GM23338 (cell line): ENCODE results near the gene GPR176. TPM values are rescaled to one million over a fixed set of nuclear protein-coding genes. Genes with fewer than 3 reads are reported as not detected.

Experiments
- ATAC-seq: fragments of 200-7000 bp; cut with Tn5 transposase; 3 replicates; pipeline ENCODE4 v1.9.1; 2020
- DNase-seq: peaks from one replicate; pipeline ENCODE4 v3.0.0-alpha.2; 2015; ENCODE audit warnings: low spot score
- H2AFZ ChIP-seq: fragments of 200-600 bp; sonication (generic); 2 replicates; pipeline ENCODE4 v1.8.0; 2016; ENCODE audit warnings: antibody characterized with exemption, mild to moderate bottlenecking, moderate library complexity
- H3F3A ChIP-seq: fragments of 200-600 bp; sonication (generic); replicated peaks from 2 replicates; pipeline ENCODE4 v1.8.0; 2017; ENCODE audit warnings: antibody characterized with exemption, mixed run types, low read depth
- H3K27ac ChIP-seq: fragments of 200-600 bp; sonication (generic); 2 replicates; pipeline ENCODE4 v1.6.1; 2016; ENCODE audit warnings: low read depth
- H3K27me3 ChIP-seq: fragments of 200-600 bp; sonication (generic); 2 replicates; pipeline ENCODE4 v1.8.0; 2016; ENCODE audit warnings: mild to moderate bottlenecking, mixed run types, moderate library complexity; ENCODE audit not compliant: insufficient read depth
- H3K36me3 ChIP-seq: fragments of 200-600 bp; sonication (generic); 2 replicates; pipeline ENCODE4 v1.8.0; 2016; ENCODE audit warnings: mild to moderate bottlenecking; ENCODE audit not compliant: insufficient read depth
- H3K4me1 ChIP-seq: fragments of 200-600 bp; sonication (generic); 2 replicates; pipeline ENCODE4 v1.8.0; 2016; ENCODE audit warnings: mild to moderate bottlenecking, moderate library complexity; ENCODE audit not compliant: insufficient read depth
- H3K4me2 ChIP-seq: fragments of 200-600 bp; sonication (generic); 2 replicates; pipeline ENCODE4 v1.7.1; 2017; ENCODE audit warnings: mixed run types
- H3K4me3 ChIP-seq: fragments of 200-600 bp; sonication (generic); 2 replicates; pipeline ENCODE4 v1.6.1; 2016; ENCODE audit warnings: mixed run types
- H3K79me2 ChIP-seq: fragments of 200-600 bp; sonication (generic); replicated peaks from 2 replicates; pipeline ENCODE4 v1.8.0; 2017; ENCODE audit warnings: mild to moderate bottlenecking; ENCODE audit not compliant: insufficient read depth
- H3K9me2 ChIP-seq: fragments of 200-600 bp; sonication (generic); 2 replicates; pipeline ENCODE4 v1.8.0; 2017; ENCODE audit not compliant: insufficient read depth
- H4K20me1 ChIP-seq: fragments of 200-600 bp; sonication (generic); replicated peaks from 2 replicates; pipeline ENCODE4 v1.8.0; 2017; ENCODE audit warnings: mild to moderate bottlenecking; ENCODE audit not compliant: insufficient read depth
- H3K27ac Mint-ChIP-seq: 2 replicates; pipeline ENCODE4 v1.8.0; 2020; ENCODE audit warnings: inconsistent platforms, mild to moderate bottlenecking, moderate library complexity, mixed read lengths
- H3K27me3 Mint-ChIP-seq: 3 replicates; pipeline ENCODE4 v1.8.0; 2022; ENCODE audit warnings: low read depth, mild to moderate bottlenecking, moderate library complexity, mixed read lengths, inconsistent platforms; ENCODE audit not compliant: insufficient read depth, poor library complexity
- H3K36me3 Mint-ChIP-seq: 3 replicates; pipeline ENCODE4 v1.8.0; 2021; ENCODE audit warnings: low read depth, mild to moderate bottlenecking, inconsistent platforms, moderate library complexity, mixed read lengths
- H3K4me1 Mint-ChIP-seq: 3 replicates; pipeline ENCODE4 v1.8.0; 2020; ENCODE audit warnings: mild to moderate bottlenecking, inconsistent platforms, mixed read lengths
- H3K4me3 Mint-ChIP-seq: 3 replicates; pipeline ENCODE4 v1.8.0; 2021; ENCODE audit warnings: moderate library complexity, mild to moderate bottlenecking, inconsistent platforms, mixed read lengths
- H3K9me3 Mint-ChIP-seq: 3 replicates; pipeline ENCODE4 v1.8.0; 2020; ENCODE audit warnings: moderate library complexity, mild to moderate bottlenecking, inconsistent platforms, mixed read lengths
- CREB1 ChIP-seq: fragments of 250-450 bp; sonication (Bioruptor Pico); IDR thresholded peaks from 2 replicates; pipeline ENCODE4 v1.5.0; 2020; ENCODE audit warnings: low read depth, mild to moderate bottlenecking, moderate library complexity
- CTCF ChIP-seq, 2 experiments: fragments of 200-600 bp in 1 of 2; sonication (generic) in 1 of 2; conservative IDR thresholded peaks; 2 replicates each; pipeline versions ENCODE4 v1.5.1 to v1.6.1; 2016 to 2017; ENCODE audit warnings: antibody characterized with exemption in 2 of 2, low read depth in 2 of 2, mild to moderate bottlenecking in 2 of 2, moderate library complexity in 1 of 2
- EZH2 ChIP-seq: fragments of 200-600 bp; sonication (generic); IDR thresholded peaks from one replicate; pipeline ENCODE4 v1.8.0; 2017; ENCODE audit warnings: antibody characterized with exemption, mild to moderate bottlenecking, low read depth; ENCODE audit not compliant: unreplicated experiment
- JUNB ChIP-seq: IDR thresholded peaks from one replicate; pipeline ENCODE4 v1.6.1; 2016; ENCODE audit warnings: antibody characterized with exemption; ENCODE audit not compliant: unreplicated experiment
- NANOG ChIP-seq: IDR thresholded peaks from 2 replicates; pipeline ENCODE4 v1.6.1; 2016; ENCODE audit warnings: antibody characterized with exemption, borderline replicate concordance
- POLR2AphosphoS5 ChIP-seq: IDR thresholded peaks from 2 replicates; pipeline ENCODE4 v1.6.1; 2016; ENCODE audit warnings: antibody characterized with exemption, low read depth
- STAT1 ChIP-seq: IDR thresholded peaks from one replicate; pipeline ENCODE4 v1.6.1; 2016; ENCODE audit warnings: antibody characterized with exemption; ENCODE audit not compliant: unreplicated experiment
- ZNF462 ChIP-seq: fragments of 250-450 bp; sonication (Bioruptor Pico); IDR thresholded peaks from 2 replicates; pipeline ENCODE4 v1.5.0; 2020; ENCODE audit warnings: mild to moderate bottlenecking, moderate library complexity
- polyA plus RNA-seq: library from polyadenylated mRNA; unstranded; fragments of >200 nt; fragmentation: Nextera tagmentation; extraction: Ambion mirVana; gene quantifications from 2 replicates; pipeline ENCODE4 v1.2.1, GENCODE V29; 2016
- total RNA-seq: library from RNA; depleted of rRNA; stranded (reverse); fragments of >200 nt; shearing (Covaris generic); gene quantifications from 2 replicates; pipeline ENCODE4 v1.2.3, GENCODE V29; 2014

Gene GPR176
- total and polyA plus RNA-seq, 2 experiments from 2014 or later, result 60.0 to 248 TPM

- H3K4me1 Mint-ChIP-seq, result peaks cover 76% of the 10 kb centered on the region
- H3K4me2 ChIP-seq, result peak overlapping the region; percentile 25
Measured at GRCh38 chr15:39888809-39889208, 31.3 kb downstream of the GPR176 start.

GRCh38 chr15:39888243-39888642, 31.8 kb downstream of the GPR176 start:
- no peak overlapping the region for H2AFZ ChIP-seq
- H3K4me3 ChIP-seq, result peak overlapping the region; percentile 10; the same call in 1 of the 2 replicates
- DNase-seq (no peak), ATAC-seq (peak; percentile 11)
- peaks cover 20% of the 10 kb centered on the region; the same call in 1 of the 2 replicates for H3F3A ChIP-seq
- Mint-ChIP-seq H3K27ac (peak overlapping the region; percentile 99), H3K4me1 (peaks cover 81% of the 10 kb centered on the region), H3K4me3 (peak overlapping the region; percentile 13; the same call in 2 of the 3 replicates), H3K9me3 (peaks cover 4% of the 10 kb centered on the region; the same call in 1 of the 3 replicates), H3K27me3 (peaks cover 18% of the 10 kb centered on the region), H3K36me3 (peaks cover 58% of the 10 kb centered on the region)
- peaks cover 75% of the 10 kb centered on the region for H3K4me1 ChIP-seq
- H3K36me3 ChIP-seq, result no peaks in the 10 kb centered on the region
- no peaks in the 10 kb centered on the region for H3K9me2 ChIP-seq
- H3K27me3 ChIP-seq, result no peaks in the 10 kb centered on the region
- H3K4me2 ChIP-seq, result peak overlapping the region; percentile 25
- TF ChIP-seq POLR2AphosphoS5 (peak; percentile 11), CREB1 (CRISPR knock-in tag) (no peak), EZH2 (no peak)
- no peaks in the 10 kb centered on the region for H4K20me1 ChIP-seq
- peak overlapping the region; percentile 98 for H3K27ac ChIP-seq
- H3K79me2 ChIP-seq, result peaks cover 62% of the 10 kb centered on the region

More at GRCh38 chr15:39888809-39889208, 31.3 kb downstream of the GPR176 start:
- no peaks in the 10 kb centered on the region for H3K27me3 ChIP-seq
- peaks cover 57% of the 10 kb centered on the region for H3K36me3 Mint-ChIP-seq
- peak overlapping the region; percentile 10; the same call in 1 of the 2 replicates for H3K4me3 ChIP-seq
- peaks cover 18% of the 10 kb centered on the region for H3K27me3 Mint-ChIP-seq
- TF ChIP-seq JUNB, result no peak
- no peak for TF ChIP-seq STAT1
- TF ChIP-seq CREB1 (CRISPR knock-in tag), result no peak
- TF ChIP-seq CTCF (conservative IDR thresholded peaks at IDR 0.05; ENCODE audit: low read depth in 2 of 2), result peak in 1 of 2 experiments; percentile 23; a peak in 1 of 4 replicates
- TF ChIP-seq EZH2, result no peak
- ATAC-seq (no peak), DNase-seq (peak; percentile 45)
- peaks cover 20% of the 10 kb centered on the region; the same call in 1 of the 2 replicates for H3F3A ChIP-seq
- peak overlapping the region; percentile 98 for H3K27ac ChIP-seq
- H3K79me2 ChIP-seq, result peaks cover 56% of the 10 kb centered on the region
- H3K27ac Mint-ChIP-seq, result peak overlapping the region; percentile 99
- H4K20me1 ChIP-seq, result no peaks in the 10 kb centered on the region
- peaks cover 73% of the 10 kb centered on the region for H3K4me1 ChIP-seq
- no peaks in the 10 kb centered on the region for H3K36me3 ChIP-seq
- peaks cover 4% of the 10 kb centered on the region; the same call in 1 of the 3 replicates for H3K9me3 Mint-ChIP-seq
- H3K4me3 Mint-ChIP-seq, result peak overlapping the region; percentile 13; the same call in 2 of the 3 replicates
- no peaks in the 10 kb centered on the region for H3K9me2 ChIP-seq
- H2AFZ ChIP-seq, result no peak overlapping the region

GRCh38 chr15:39887832-39888231, 32.2 kb downstream of the GPR176 start:
- Histone ChIP-seq H3K9me2 (no peaks in the 10 kb centered on the region), H3F3A (peaks cover 20% of the 10 kb centered on the region; the same call in 1 of the 2 replicates), H3K36me3 (no peaks in the 10 kb centered on the region), H3K27ac (peak overlapping the region; percentile 98), H2AFZ (no peak overlapping the region), H4K20me1 (no peaks in the 10 kb centered on the region), H3K4me2 (peak overlapping the region; percentile 25), H3K79me2 (peaks cover 64% of the 10 kb centered on the region), H3K4me1 (peaks cover 77% of the 10 kb centered on the region), H3K27me3 (no peaks in the 10 kb centered on the region), H3K4me3 (peak overlapping the region; percentile 10; the same call in 1 of the 2 replicates)
- Mint-ChIP-seq H3K27ac (peak overlapping the region; percentile 99), H3K9me3 (peaks cover 4% of the 10 kb centered on the region; the same call in 1 of the 3 replicates), H3K27me3 (peaks cover 18% of the 10 kb centered on the region), H3K4me1 (peaks cover 83% of the 10 kb centered on the region), H3K4me3 (peak overlapping the region; percentile 13; the same call in 2 of the 3 replicates), H3K36me3 (peaks cover 58% of the 10 kb centered on the region)
- DNase-seq, result peak; percentile 72
- peak; percentile 57 for ATAC-seq
- TF ChIP-seq CREB1 (CRISPR knock-in tag), result no peak
- TF ChIP-seq NANOG, result no peak
- TF ChIP-seq ZNF462 (CRISPR knock-in tag), result peak; percentile 70
- no peak for TF ChIP-seq JUNB
